Measurements from ENCODE around the gene CEP250.

DNA sequence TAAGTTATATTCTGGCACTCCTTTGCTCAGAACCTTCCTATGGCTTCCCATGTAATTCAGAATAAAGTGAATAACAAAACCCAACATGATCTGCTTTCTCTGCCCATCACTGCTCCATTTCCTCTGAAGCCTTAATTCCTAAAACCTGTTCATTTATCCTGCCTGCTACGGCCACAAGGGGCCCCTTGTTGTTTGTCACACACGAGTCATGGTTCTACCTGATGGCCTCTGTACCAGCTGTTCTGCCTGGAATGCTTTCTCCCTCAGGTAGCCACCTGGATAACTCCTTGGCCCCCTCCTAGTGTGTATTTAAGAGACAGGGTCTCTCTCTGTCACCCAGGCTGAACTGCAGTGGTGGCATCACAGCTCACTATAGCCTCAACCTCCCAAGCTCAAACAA is 113.2 kb downstream of the CEP250 start:
- TF ChIP-seq, protein P1, sequence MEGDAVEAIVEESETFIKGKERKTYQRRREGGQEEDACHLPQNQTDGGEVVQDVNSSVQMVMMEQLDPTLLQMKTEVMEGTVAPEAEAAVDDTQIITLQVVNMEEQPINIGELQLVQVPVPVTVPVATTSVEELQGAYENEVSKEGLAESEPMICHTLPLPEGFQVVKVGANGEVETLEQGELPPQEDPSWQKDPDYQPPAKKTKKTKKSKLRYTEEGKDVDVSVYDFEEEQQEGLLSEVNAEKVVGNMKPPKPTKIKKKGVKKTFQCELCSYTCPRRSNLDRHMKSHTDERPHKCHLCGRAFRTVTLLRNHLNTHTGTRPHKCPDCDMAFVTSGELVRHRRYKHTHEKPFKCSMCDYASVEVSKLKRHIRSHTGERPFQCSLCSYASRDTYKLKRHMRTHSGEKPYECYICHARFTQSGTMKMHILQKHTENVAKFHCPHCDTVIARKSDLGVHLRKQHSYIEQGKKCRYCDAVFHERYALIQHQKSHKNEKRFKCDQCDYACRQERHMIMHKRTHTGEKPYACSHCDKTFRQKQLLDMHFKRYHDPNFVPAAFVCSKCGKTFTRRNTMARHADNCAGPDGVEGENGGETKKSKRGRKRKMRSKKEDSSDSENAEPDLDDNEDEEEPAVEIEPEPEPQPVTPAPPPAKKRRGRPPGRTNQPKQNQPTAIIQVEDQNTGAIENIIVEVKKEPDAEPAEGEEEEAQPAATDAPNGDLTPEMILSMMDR (IDR thresholded peaks at IDR 0.05 in 2 of 3, conservative IDR thresholded peaks at IDR 0.05 in 1 of 3; ENCODE audit: borderline replicate concordance in 1 of 3, insufficient read depth in 1 of 3, low read depth in 2 of 3, low read length in 2 of 3), result peak; percentile 37 to 59 (median 59); a peak in 5 of 6 replicates
- TF ChIP-seq POLR2A (IDR thresholded peaks at IDR 0.05; ENCODE audit: borderline replicate concordance, extremely low read depth, insufficient read depth, insufficient read length) (no peak), SP1 (IDR thresholded peaks at IDR 0.05; ENCODE audit: low read depth) (no peak), ZFX (IDR thresholded peaks at IDR 0.05) (no peak), CEBPB (IDR thresholded peaks at IDR 0.05; ENCODE audit: low read depth) (no peak), POLR2AphosphoS5 (IDR thresholded peaks at IDR 0.05; ENCODE audit: low read depth, low read length) (no peak), EZH2 (IDR thresholded peaks at IDR 0.05) (no peak), TCF7L2 (IDR thresholded peaks at IDR 0.05; ENCODE audit: borderline replicate concordance, extremely low read depth, insufficient read depth, insufficient read length) (no peak), RAD21 (IDR thresholded peaks at IDR 0.05; ENCODE audit: low read depth) (peak; percentile 66)
- TF ChIP-seq, protein P2, sequence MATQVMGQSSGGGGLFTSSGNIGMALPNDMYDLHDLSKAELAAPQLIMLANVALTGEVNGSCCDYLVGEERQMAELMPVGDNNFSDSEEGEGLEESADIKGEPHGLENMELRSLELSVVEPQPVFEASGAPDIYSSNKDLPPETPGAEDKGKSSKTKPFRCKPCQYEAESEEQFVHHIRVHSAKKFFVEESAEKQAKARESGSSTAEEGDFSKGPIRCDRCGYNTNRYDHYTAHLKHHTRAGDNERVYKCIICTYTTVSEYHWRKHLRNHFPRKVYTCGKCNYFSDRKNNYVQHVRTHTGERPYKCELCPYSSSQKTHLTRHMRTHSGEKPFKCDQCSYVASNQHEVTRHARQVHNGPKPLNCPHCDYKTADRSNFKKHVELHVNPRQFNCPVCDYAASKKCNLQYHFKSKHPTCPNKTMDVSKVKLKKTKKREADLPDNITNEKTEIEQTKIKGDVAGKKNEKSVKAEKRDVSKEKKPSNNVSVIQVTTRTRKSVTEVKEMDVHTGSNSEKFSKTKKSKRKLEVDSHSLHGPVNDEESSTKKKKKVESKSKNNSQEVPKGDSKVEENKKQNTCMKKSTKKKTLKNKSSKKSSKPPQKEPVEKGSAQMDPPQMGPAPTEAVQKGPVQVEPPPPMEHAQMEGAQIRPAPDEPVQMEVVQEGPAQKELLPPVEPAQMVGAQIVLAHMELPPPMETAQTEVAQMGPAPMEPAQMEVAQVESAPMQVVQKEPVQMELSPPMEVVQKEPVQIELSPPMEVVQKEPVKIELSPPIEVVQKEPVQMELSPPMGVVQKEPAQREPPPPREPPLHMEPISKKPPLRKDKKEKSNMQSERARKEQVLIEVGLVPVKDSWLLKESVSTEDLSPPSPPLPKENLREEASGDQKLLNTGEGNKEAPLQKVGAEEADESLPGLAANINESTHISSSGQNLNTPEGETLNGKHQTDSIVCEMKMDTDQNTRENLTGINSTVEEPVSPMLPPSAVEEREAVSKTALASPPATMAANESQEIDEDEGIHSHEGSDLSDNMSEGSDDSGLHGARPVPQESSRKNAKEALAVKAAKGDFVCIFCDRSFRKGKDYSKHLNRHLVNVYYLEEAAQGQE (IDR thresholded peaks at IDR 0.05; ENCODE audit: low read depth), result no peak
- TF ChIP-seq, protein P3, sequence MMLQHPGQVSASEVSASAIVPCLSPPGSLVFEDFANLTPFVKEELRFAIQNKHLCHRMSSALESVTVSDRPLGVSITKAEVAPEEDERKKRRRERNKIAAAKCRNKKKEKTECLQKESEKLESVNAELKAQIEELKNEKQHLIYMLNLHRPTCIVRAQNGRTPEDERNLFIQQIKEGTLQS (IDR thresholded peaks at IDR 0.05), result no peak
- TF ChIP-seq, protein P4, sequence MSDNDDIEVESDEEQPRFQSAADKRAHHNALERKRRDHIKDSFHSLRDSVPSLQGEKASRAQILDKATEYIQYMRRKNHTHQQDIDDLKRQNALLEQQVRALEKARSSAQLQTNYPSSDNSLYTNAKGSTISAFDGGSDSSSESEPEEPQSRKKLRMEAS (IDR thresholded peaks at IDR 0.05), result no peak

Data from HCT116 (cell line).